GM18870 (cell line): ENCODE data around the gene ARHGEF37.
"Not testable (repeated sequence)": the region's sequence is repeated elsewhere in the genome, so short reads cannot be mapped to it uniquely, and the experiment has no call there.

Source experiments
- ATAC-seq: cut with Tn5 transposase; IDR thresholded peaks from one replicate; pipeline ENCODE4 v1.9.1; 2021; ENCODE audit warnings: moderate library complexity; ENCODE audit not compliant: unreplicated experiment

The ARHGEF37 gene

DNA sequence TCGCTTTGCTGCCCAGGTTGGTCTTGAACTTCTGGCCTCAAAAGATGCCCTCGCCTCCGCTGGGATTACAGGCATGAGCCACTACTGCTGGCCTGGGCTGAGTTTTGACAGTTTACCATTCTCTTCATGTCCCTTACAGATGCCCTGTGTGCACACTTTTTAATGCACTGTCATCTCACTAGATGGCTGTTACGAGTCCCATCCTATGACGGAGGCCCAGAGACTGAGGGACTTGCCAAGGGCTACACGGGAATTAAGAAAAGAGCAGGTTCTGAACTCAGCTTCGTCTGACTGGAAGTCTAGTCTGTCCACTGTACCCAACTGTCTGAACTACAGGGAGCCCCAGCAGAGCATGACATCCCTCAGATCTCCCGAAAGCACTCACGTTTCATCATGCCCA is 63.9 kb downstream of the ARHGEF37 start:
- ATAC-seq = no peak

DNA sequence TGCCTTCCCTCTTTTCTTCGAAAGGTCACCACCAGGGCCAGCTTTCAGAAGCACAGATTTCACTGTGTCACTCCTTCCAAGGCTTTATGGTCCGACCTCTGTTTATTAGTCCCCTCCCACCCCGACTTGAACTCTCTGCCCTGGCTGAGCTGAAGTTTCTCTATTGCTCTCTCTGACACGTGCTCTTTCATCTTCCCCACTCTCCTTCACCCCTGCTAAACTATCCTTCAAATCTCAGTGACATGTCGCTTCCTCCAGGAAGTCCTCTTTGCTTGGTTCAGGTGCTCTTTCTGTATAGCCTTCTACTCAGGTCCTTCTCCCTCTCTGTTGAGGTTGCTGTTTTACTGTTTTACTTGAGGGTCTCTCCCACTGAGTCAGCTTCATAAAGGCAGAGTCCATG is 64.4 kb downstream of the ARHGEF37 start:
- ATAC-seq = no peak

DNA sequence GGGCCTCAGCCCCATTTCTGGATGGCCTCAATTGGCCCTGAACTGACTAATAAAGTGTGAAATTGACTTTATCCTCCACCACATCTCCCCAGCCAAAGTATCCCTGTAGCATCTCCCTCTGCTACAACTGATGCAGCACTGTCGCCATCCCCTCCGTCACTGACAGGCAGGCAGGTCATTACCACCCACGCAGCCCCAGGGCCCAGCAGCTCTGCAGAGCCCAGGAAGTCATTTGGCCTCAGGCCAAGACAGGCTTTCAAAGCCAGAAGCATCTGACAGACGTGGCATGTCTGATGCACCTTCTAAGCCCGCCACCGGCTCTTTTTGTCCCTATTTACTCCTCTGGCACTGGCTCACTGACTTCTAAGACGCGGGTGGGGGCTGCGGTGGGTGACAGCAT is 65.3 kb downstream of the ARHGEF37 start:
- ATAC-seq = no peak

DNA sequence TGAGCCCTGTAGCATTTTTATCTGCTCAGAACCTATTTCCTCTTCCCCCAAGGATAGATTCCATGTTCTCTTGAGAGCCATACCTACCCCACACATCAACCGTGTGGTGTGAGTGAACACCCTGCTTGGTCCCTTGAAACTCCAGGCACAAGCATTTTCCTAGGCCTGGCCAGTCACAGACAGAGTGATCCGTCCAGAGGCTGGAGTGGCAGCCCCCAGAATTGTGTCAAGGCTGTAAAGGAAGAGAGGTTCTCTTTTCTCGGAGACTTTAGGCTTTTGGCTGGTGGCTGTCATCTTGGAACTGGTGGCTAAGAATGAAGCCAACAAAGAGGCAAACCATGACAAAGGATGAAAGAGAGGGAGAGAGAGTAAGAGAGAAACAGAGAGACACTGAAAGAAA is 66.0 kb downstream of the ARHGEF37 start:
- no peak for ATAC-seq

DNA sequence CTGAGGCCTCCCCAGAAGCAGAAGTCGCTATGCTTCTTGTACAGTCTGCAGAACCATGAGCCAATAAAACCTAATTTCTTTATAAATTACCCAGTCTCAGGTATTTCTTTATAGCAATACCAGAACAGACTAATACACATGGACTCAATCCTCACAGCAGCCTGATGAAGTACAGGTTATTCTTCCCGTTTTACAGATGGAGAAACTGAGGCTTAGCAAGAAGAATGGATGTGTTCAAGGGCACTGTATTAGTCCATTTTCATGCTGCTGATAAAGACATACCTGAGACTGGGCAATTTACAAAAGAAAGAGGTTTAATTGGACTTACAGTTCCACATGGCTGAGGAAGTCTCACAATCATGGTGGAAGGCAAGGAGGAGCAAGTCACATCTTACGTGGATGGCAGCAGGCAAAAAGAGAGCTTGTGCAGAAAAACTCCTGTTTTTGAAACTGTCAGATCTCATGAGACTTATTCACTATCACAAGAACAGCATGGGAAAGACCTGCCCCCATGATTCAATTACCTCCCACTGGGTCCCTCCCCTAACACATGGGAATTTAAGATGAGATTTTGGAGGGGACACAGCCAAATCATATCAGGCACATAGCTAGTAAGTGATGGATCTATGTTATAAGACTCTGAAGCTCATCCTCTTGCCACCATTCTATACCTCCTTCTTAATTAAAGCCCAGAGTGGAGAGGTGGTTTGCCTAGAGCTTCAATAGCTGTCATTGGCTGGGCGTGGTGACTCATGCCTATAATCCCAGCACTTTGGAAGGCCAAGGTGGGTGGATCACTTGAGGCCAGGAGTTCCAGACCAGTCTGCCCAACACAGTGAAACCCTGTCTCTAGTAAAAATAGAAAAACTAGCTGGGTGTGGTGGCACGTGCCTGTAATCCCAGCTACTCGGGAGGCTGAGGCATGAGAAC is 67.4 kb downstream of the ARHGEF37 start:
- not testable (repeated sequence) for ATAC-seq

DNA sequence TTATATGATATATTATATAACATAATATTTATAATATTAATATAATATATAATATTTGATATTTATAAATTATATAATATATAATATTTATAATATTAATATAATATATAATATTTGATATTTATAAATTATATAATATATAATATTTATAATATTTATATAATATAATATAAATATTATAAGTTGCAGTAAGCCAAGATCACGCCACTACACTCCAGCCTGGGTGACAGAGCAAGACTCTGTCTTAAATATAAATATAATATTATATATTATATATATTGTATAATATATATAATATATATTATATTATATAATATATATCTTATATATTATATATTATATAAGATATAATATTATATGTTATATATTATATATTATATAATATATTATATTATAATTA is 68.4 kb downstream of the ARHGEF37 start:
- ATAC-seq = not testable (repeated sequence)

DNA sequence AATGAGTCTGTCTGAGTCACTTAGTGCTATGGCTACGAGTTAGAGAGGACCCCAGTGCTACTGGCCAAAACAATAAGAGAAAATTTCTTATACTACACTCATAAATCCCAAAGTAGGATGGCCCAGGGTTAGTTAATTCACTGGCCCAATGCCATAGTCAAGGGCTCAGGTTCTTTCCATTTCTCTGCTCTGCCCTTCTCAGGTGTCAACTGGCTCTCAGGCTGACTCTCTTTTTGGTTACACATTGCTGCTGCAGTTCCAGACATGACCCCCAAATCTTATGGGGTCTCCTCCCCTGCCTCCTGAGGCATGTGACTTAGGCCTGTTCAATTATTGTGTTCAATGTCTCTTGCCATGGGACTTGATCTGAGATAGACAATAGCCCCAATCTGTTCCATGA is 70.4 kb downstream of the ARHGEF37 start:
- no peak for ATAC-seq

DNA sequence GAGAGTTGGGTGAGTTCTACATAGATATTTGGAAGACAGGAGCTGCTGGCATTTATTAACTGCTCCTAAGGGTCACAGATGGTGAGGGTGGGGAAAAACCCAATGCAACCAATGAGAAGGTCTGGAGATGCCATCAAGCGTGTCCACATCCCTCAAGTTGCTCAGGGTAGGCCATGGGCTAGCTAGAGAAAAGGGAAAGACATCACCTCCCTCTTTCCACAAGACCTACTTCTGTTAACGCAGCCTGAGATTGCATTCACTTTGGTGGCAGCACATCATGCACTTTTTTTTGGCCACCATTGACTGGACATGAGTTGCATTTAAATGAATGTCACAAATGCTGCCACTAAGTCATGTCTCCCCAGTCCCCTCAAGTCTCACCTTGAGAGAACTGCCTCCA is 71.4 kb downstream of the ARHGEF37 start:
- no peak for ATAC-seq

DNA sequence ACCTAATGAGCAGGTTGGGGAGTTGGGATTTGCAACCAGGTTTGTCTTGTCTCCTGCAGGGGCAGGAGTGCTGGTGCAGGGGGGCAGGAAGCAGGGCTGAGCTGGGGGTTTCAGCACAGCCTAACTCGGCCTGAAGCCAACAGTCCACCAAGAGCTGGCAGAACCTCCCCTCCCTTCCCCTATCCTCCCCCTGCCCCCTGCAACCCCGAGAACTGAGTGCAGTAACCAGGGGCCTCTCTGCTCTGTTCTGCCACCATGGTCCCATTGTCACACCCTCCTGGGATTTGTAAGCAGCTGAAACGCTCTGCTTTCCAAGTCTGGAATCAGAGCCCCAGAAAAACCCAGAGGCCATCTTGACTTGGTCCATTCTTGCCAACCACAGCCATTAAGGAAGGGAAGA is 72.9 kb downstream of the ARHGEF37 start:
- ATAC-seq = no peak

DNA sequence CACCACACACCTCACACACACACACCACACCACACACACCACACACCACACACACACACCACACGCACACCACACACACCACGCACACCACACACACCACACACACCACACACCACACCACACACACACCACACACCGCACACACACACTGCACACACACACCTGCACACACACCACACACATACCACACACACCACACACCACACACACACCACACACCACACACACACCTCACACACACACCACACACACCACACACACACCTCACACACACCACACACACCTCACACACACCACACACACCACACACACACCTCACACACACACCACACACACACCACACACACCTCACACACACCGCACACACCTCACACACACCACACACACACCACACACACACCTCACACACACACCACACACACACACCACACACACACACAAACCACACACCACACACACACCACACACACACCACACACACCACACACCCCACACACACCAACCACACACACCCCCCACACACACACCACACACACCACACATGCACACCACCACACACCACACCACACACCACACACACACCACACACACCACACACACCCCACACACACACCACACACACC is 73.7 kb downstream of the ARHGEF37 start:
- no peak for ATAC-seq

DNA sequence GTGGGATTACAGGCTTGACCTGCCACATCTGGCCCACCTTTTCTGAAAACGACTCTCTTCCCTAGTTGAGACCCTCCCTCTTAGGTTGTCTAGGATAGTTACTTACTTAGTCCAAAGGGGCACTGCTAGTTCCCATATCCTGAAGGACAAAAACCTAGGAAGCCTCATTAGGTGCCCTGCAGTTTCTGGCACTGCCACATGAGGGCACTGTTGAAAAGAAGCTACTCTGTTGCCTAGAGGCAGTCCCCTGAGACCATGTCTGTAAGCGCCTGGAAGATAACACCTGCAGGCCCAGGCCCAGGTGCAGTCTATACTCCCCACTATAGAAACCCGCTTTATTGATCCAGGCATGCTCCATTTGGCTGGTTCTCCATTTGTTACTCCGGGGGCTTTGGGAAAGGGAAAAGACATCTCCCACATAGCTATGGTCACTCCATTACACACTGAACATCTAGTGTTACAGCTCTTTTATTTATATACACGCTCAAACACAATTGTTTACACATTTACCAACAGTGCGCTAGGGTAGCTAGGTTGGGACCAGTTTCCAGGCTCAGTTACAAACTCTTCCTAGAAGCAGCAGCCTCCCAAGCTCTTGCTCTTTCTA is 75.4 kb downstream of the ARHGEF37 start:
- ATAC-seq = no peak

DNA sequence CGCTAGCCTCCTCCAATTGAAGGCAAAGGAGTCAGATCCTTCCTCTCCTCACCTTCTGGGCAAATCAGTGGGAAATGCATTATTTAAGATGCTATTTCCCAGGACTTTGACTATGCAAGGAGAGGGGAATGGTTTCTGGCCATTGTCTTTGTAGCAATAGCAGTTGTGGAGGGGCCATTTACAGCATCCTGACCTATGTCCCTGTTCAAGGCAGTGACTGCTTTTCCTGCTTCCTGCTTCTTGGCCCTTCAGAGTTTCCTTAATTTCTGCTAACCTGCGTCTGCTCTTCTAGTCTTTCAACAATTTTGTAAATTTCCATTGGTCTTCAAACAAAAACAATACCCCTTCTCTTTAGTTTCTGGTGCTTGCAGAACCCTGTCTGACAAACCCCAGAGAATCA is 76.0 kb downstream of the ARHGEF37 start:
- ATAC-seq = no peak

DNA sequence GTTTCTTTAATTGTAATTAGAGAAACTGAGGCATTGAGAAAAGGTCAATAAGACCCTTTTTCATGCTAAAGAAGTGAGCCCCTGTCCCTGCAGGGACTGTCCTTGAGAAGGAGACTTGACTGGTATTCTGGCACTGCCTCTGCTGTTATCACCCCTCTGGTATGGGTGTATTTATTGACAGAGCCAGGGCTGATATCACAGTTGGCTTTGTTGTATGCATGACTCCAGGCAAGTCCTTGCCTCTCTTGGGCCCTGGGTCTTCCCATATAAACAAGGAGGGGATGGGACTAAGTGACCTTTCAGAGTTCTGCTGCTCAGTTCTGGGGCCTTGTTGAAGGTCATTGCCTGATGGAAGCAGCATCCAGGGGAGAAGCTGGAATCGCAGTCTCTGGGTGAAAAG is 77.0 kb downstream of the ARHGEF37 start:
- no peak for ATAC-seq

DNA sequence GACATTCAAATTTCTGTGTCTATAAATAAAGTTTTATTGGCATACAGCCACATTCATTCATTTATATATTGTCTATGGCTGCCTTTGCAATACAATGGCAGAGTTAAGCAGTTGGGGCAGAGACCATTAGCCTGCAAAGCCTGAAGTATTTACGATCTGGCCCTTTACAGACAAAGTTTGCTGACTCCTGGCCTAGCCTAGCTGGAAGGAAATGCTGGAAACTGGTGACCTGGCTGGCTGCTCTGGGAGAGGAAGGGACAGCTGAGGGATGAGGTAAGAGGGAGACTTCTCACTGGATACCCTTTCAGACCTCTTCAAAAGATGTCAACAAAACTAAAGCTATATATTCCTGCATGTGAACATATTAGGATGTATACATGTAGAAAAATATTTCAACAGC is 82.8 kb downstream of the ARHGEF37 start:
- ATAC-seq = no peak

DNA sequence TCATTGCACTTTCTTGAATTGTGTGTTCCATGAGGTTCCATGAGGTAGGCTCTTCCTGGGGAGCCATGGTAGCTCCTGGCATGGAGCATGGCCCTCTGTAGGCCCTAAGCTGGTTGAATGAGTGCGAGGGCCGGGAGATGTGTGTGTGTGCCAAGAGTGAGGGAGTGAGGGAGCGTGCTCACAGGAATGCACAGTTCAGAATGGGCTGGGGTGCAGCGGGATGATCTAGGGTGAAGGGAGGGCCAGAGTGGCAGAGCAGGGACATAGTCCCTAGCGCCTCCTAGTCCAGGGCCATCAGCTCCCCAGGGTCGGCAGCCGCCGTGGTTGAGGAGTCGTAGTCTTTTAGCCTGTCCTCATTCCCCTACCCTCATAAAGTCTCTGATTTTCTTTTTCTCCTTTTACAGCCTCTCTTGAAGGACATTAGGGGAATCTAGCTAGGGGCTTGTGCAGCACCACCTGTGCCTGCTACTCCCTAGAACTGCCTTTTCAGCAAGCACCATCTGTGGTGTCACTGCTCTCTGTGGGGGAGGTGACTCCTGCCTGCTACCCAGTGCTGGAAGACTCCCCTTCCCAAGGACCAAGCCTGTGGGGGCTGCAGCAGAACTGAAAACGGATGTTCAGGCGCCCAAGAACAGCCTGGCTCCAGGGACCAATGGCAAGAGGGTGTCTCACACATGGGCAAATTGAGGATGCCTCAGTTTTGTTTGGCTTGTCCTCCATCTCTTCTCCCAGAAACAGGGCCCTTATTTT is 83.5 kb downstream of the ARHGEF37 start:
- no peak for ATAC-seq

DNA sequence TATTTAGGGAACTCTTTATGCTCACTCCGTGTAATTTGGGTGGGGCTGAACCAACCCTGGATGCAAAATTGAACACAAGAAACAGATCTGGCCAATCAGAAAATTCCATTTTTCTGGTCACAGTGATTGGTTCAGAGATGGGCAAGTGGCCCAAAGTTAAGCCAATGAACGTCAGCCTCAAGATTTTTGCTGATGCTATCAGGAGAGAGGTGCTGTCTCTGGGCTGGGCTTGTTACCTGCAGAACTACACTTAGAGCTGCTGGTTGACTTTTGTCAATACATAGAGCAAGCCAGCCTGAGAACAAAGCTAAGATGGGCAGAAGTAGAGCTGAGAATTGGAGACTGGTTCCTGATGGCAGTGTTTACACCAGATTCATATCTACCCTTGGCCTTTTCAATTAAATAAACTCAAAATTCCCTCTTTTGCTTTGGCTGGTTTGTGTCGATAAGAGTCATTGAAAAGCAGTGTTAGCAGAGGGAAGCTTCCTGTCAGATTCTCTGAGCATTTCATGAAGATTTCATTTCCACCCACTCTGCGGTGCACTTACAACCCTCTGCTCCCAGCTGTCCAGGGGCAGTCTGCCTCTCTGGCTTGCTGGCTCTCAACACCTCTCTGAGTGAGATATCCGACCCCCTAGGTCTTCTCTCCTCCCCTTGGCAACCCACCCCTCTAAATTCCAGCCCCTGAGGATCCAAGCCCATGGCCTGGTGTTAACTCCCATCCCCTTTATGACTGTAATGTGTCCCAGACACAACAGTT is 84.3 kb downstream of the ARHGEF37 start:
- ATAC-seq = no peak

DNA sequence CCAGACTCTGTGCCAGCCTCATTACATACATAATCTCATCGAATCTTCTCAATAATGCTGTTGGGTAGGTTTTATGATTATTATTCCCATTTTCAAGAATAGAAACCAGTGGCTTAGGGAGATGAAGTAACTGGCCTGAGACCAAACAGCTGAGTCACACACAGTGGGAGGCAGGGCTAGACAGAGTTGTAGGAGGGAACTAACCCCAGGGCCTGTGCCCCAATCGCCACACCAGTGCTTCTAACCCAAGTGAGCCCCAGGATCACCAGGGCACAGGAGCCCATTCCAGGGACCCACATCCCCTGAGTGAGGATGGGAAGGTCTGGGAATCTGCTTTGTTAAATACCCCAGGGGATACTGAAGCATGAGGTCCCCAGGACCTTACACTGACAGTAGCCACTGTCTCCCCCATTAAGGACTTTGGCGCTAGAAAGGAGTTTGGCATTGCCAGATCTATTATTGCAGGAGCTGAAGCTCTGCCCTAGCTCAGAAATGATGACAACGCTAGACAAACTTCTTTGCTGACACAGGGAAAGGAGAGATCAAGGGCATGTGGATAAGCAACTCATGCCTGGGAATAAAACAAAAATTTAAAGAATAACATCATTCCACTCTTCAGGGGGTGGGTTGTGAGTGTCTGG is 85.0 kb downstream of the ARHGEF37 start:
- ATAC-seq = no peak

DNA sequence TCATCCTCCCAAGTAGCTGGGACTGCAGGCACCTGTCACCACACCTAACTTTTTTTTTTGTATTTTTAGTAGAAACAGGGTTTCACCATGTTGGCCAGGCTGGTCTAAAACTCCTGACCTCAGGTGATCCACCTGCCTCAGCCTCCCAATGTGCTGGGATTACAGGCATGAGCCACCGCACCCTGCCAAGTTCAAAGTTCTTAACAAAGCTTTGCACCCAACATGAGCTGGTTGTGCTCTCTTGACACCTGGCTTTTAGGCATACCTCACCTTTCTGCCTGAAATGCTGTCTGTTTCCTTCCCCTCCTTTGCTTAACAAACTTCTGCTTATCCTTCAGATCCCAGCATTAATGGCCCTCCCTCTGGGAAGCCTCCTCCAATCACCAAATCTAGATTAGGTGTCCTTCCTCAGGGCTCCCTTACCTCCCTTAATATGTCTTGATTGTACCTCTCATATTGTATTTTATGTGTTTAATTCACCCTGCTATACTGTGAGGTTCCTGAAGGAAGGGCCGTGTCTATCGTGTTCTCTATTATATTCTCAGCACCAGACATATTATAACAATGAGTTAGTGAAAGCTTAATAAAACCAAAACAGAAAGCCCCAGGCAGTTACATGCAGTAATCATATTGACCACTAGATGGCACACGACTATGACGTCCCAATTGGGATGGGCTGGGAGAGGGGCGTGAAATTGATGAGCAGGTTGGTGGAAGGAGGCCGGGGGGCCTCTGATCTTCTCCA is 86.0 kb downstream of the ARHGEF37 start:
- no peak for ATAC-seq

DNA sequence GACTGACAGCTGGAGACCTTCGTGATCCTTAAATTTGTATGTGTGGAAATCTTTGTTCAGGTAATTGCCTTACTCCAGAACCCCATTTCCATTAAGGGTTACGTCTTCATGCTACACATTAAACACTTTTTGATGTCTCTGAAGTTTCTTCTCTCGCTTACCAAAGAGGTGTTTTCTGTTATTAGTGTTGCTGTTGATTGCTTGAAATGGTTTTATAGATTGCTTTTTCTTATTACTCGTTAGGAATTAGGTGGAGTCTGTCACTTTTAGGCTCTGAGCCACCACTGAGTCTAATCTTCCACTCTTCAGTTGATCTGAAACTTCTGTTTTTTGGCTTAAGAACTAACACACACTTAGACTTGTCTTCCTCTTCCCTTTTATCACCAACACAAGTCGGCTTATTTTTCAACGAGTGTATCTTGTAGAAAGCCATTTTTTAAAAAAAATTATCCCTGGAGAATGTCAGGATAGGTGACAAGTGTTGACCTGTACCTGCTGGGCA is 86.6 kb downstream of the ARHGEF37 start:
- no peak for ATAC-seq
